Regular cardiac myocyte (primary cell): Measurements from ENCODE around the gene CIB4. TPM values are rescaled to one million over a fixed set of nuclear protein-coding genes. Genes with fewer than 3 reads are reported as not detected.

Source experiments
- total RNA-seq: library from RNA; depleted of rRNA; stranded (reverse); fragments of >200 nt; gene quantifications from 2 replicates; pipeline ENCODE4 v1.2.3, GENCODE V29; 2014

CIB4 gene
- total RNA-seq: not detected in 2 replicates

GRCh38 chr2:26640781-26641564 is at the start of gene CIB4:
Gene CIB4 (minus strand): TSS chr2:26641366. CDS start chr2:26641314, 52 bp downstream.

Other genes starting within 250 kb of the CIB4 start
- gene DRC1, start 239.4 kb downstream of the CIB4 start, total RNA-seq: under 0.01 TPM in 1 of 2 replicates, not detected in the other
- gene OTOF, start 163.2 kb downstream of the CIB4 start, total RNA-seq: 0.19 and 0.28 TPM in 2 replicates
- 0.38 and 2.0 TPM in 2 replicates for gene KCNK3, start 51.4 kb upstream of the CIB4 start, total RNA-seq
- 23.7 and 30.3 TPM in 2 replicates for gene SLC35F6, start 122.9 kb upstream of the CIB4 start, total RNA-seq
- 2.0 and 17.4 TPM in 2 replicates for gene CENPA, start 144.7 kb upstream of the CIB4 start, total RNA-seq
- under 0.01 TPM in 1 of 2 replicates, not detected in the other for gene DPYSL5, start 206.8 kb upstream of the CIB4 start, total RNA-seq